Uterus (tissue), 4 donors: ENCODE data around the gene CD4. TPM values are rescaled to one million over a fixed set of nuclear protein-coding genes. Genes with fewer than 3 reads are reported as not detected.

ENCODE experiments used
- DNase-seq, 2 donors: peaks; one replicate each; pipeline ENCODE4 v3.0.0-alpha.2; 2019 to 2020
- H3K27ac ChIP-seq, 2 donors: fragments of 200-600 bp; sonication (generic); 1 replicate in 1 of 2; 2 replicates in 1 of 2; pipeline ENCODE4 v1.5.1; 2016 to 2018
- H3K27me3 ChIP-seq, 2 donors: fragments of 200-600 bp; sonication (generic); one replicate each; pipeline ENCODE4 v1.5.1; 2018 to 2019; ENCODE audit warnings: control low read depth in 1 of 2
- H3K36me3 ChIP-seq, 2 donors: fragments of 200-600 bp; sonication (generic); one replicate each; pipeline ENCODE4 v1.5.1; 2019; ENCODE audit warnings: control low read depth in 1 of 2
- H3K4me1 ChIP-seq, 2 donors: fragments of 200-600 bp; sonication (generic); one replicate each; pipeline ENCODE4 v1.5.1; 2018 to 2019; ENCODE audit warnings: control low read depth in 1 of 2
- H3K4me3 ChIP-seq, 2 donors: fragments of 200-600 bp; sonication (generic); 1 replicate in 1 of 2; 2 replicates in 1 of 2; pipeline ENCODE4 v1.5.1; 2018 to 2019; ENCODE audit warnings: mild to moderate bottlenecking in 1 of 2
- H3K9me3 ChIP-seq, 2 donors: fragments of 200-600 bp; sonication (generic); one replicate each; pipeline ENCODE4 v1.5.1; 2019; ENCODE audit warnings: control low read depth in 1 of 2
- CTCF ChIP-seq, 4 experiments: fragments of 200-600 bp in 2 of 4; fragments of 450-650 bp in 2 of 4; sonication (generic) in 2 of 4; IDR thresholded peaks; one replicate each; pipeline ENCODE4 v1.5.1; 2016 to 2019; ENCODE audit warnings: antibody characterized with exemption in 4 of 4, mild to moderate bottlenecking in 2 of 4, moderate library complexity in 1 of 4
- POLR2A ChIP-seq, 2 donors: fragments of 450-650 bp; IDR thresholded peaks; one replicate each; pipeline ENCODE4 v1.6.1; 2016; ENCODE audit warnings: antibody characterized with exemption in 2 of 2, mild to moderate bottlenecking in 1 of 2, moderate library complexity in 1 of 2
- intact Hi-C: fragments of 100-400 bp; cut with DNase I; formaldehyde crosslinking; loops from one replicate; pipeline ENCODE4 v1.15.1; 2023; ENCODE audit warnings: low total_unique reads
- total RNA-seq, 4 donors: library from RNA; depleted of rRNA in 3 of 4; stranded (reverse); fragments of >200 nt in 3 of 4; gene quantifications; one replicate each; pipeline versions ENCODE4 v1.1.0 to v1.2.4, GENCODE V29; 2014 to 2023
- donor health status: DM: yes; HTN: yes; CAD: no.

CD4 gene
- total RNA-seq, 4 donors from 2014 or later: 1.0 to 24.3 (median 10.4) TPM

GRCh38 chr12:6782850-6783566 is 6.3 kb upstream of the CD4 start:
- Histone ChIP-seq H3K4me3 (no peak overlapping the region), H3K27me3 (no peaks in the 10 kb centered on the region), H3K36me3 (no peaks in the 10 kb centered on the region), H3K9me3 (no peaks in the 10 kb centered on the region), H3K4me1 (no peaks in the 10 kb centered on the region), H3K27ac (no peak overlapping the region)
- DNase-seq: no peak
- TF ChIP-seq CTCF (IDR thresholded peaks at IDR 0.05) (no peak), POLR2A (IDR thresholded peaks at IDR 0.05) (no peak)
- intact Hi-C loops: no loop called here

- Histone ChIP-seq H3K27me3 (no peaks in the 10 kb centered on the region), H3K9me3 (no peaks in the 10 kb centered on the region), H3K4me3 (no peak overlapping the region), H3K4me1 (no peaks in the 10 kb centered on the region), H3K27ac (no peak overlapping the region), H3K36me3 (no peaks in the 10 kb centered on the region)
- no peak for TF ChIP-seq CTCF (IDR thresholded peaks at IDR 0.05)
- TF ChIP-seq POLR2A (IDR thresholded peaks at IDR 0.05): no peak
- no peak for DNase-seq
- intact Hi-C loops: no loop called here
These were observed 5.5 kb upstream of the CD4 start for GRCh38 chr12:6783828-6784227.

GRCh38 chr12:6784296-6784695 is 5.0 kb upstream of the CD4 start:
- H3K9me3 ChIP-seq: no peaks in the 10 kb centered on the region
- TF ChIP-seq POLR2A (IDR thresholded peaks at IDR 0.05) (no peak), CTCF (IDR thresholded peaks at IDR 0.05) (no peak)
- no peaks in the 10 kb centered on the region for H3K36me3 ChIP-seq
- intact Hi-C loops: no loop called here
- H3K4me1 ChIP-seq: no peaks in the 10 kb centered on the region
- no peak for DNase-seq
- no peak overlapping the region for H3K4me3 ChIP-seq
- no peaks in the 10 kb centered on the region for H3K27me3 ChIP-seq
- H3K27ac ChIP-seq: no peak overlapping the region

- H3K4me3 ChIP-seq: no peak overlapping the region
- H3K27ac ChIP-seq: no peak overlapping the region
- H3K9me3 ChIP-seq: no peaks in the 10 kb centered on the region
- no peaks in the 10 kb centered on the region for H3K36me3 ChIP-seq
- intact Hi-C loops: no loop called here
- no peaks in the 10 kb centered on the region for H3K4me1 ChIP-seq
- no peak for TF ChIP-seq POLR2A (IDR thresholded peaks at IDR 0.05)
- TF ChIP-seq CTCF (IDR thresholded peaks at IDR 0.05): no peak
- DNase-seq: no peak
- no peaks in the 10 kb centered on the region for H3K27me3 ChIP-seq
These were observed 4.6 kb upstream of the CD4 start for GRCh38 chr12:6784761-6785160.

- no peak overlapping the region for H3K4me3 ChIP-seq
- no peaks in the 10 kb centered on the region for H3K4me1 ChIP-seq
- intact Hi-C loops: no loop called here
- H3K27ac ChIP-seq: no peak overlapping the region
- no peaks in the 10 kb centered on the region for H3K27me3 ChIP-seq
- no peak for DNase-seq
- no peaks in the 10 kb centered on the region for H3K9me3 ChIP-seq
- no peaks in the 10 kb centered on the region for H3K36me3 ChIP-seq
- no peak for TF ChIP-seq POLR2A (IDR thresholded peaks at IDR 0.05)
- TF ChIP-seq CTCF (IDR thresholded peaks at IDR 0.05): no peak
These were observed 2.8 kb upstream of the CD4 start for GRCh38 chr12:6786416-6787094.
